Stimulated activated CD4-positive, alpha-beta T cell treated with anti-CD3 and anti-CD28 coated beads, Interleukin-4, amount 100 ng/mL, for 4 hours (primary cell): ENCODE results near the gene RFX1.
"Not testable (repeated sequence)": the region's sequence is repeated elsewhere in the genome, so short reads cannot be mapped to it uniquely, and the experiment has no call there.

ENCODE experiments used
- DNase-seq, 2 experiments: peaks; one replicate each; pipeline ENCODE4 v3.0.0-alpha.2; 2020

The RFX1 gene

DNA sequence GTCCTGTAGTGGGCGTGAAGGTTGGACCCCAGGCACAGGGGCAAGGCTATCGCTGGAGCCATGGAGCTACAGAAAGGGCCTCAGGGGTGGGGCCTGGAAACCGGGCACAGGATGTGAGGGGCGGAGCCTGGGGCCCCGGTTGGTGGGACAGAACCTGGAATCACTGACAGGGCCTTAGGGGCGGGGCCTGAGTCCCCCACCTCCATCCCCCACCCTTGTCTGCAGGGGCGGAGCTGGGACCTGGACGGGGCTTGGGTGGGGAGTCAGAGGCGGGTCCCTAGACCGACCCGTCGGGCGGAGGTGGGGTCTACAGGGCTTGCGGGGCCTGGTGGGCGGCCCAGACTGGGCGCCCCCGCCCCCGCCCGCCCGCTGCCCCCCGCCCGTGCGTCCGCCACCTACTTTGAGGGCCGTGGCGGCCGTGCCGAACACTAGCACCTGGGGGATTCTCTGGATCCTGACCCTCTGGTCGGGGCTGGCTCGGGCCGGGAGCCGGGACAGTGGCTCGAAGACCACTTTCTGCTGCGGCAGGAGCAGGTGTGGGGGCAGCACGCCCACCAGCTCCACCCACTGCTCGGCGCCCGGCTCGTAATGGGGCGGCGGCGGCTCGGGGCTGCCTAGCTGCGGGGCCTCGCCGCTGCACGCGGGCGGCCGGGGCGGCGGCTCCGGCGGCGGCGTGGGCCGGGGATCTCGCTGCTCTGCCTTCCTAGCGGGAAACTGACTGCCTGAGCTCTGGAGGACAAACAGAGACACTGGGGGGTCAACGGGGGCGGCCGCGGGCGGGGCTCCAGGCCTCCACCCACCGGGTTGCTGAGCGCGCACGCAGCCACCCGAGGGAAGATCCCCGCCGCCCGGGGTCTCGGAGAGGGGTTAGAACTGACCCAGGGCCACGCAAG, 27.5 kb downstream of the RFX1 start:
- no peak for DNase-seq

DNA sequence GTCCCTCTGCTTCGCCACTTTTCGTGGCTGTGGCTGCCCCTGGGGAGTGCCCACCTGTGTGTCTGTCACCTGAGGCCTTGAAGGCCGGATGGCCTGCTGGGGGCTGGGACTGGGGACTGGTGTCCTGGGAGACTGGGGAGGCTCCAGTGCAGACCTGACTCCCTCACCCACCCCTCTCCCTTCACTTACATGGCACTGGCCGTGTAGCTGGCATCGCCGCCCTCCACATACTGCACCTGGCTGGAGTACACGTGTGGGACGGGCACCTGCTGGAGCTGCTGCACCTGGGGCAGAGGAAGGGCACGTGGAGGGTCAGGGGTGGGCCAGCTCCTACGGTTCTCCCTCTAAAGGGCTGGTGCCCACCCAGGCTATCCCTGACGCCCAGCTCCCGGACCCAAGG, 28.3 kb downstream of the RFX1 start:
- no peak for DNase-seq

DNA sequence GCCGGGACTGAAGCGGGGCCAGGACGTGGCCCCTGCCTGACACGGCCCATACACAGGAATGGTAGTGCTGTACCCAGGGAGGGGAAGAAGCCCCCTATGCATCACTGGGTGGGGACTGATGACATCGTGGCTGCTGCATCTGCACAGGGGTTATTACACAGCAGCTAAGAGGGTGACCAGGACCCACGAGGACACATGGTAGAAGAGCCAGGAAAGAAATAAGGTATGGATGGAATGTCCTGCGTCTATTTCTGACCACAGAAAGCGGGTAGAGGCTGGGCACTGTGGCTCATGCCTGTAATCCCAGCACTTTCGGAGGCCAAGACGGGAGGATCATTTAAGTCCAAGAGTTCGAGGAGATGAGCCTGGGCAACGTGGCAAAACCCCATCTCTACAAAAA, 29.7 kb downstream of the RFX1 start:
- no peak for DNase-seq

DNA sequence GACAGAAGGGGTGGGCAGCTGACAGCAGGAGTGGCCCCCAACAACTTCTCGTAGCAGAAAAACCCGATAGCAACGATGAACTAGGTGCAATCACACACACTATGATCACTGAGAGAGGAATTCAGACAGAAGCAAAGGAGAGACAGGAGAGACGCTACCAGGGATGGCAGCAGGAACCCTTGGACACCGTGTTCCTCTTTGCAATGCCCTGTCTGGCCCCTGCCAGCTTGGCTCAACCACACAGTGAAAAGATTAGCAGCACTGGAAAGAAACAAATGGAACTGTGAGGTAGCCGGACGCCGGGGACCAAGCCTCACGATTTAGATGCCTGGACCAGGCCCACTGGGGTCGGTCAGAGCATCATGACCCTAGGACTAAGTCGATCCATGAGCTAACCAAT, 30.2 kb downstream of the RFX1 start:
- no peak for DNase-seq

DNA sequence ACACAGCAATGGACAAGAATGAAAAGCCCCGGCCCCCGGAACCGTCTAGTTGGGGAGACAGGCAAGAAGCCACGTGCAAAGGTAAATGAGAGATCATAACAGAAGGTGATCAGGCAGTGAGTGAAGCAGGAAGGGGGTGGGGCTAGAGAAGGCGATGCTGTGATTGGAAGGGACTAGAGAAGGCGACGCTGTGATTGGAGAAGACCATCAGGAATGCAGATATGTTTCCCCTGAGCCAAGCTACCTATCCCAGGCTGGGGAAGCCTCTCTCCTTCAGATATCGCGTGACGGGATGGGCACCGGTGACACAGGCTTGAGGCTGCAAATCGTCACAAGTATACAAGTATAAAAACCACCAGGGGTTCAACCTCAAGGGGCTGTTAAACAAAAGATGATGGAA, 32.0 kb downstream of the RFX1 start:
- peak; percentile 23 to 48 for DNase-seq

DNA sequence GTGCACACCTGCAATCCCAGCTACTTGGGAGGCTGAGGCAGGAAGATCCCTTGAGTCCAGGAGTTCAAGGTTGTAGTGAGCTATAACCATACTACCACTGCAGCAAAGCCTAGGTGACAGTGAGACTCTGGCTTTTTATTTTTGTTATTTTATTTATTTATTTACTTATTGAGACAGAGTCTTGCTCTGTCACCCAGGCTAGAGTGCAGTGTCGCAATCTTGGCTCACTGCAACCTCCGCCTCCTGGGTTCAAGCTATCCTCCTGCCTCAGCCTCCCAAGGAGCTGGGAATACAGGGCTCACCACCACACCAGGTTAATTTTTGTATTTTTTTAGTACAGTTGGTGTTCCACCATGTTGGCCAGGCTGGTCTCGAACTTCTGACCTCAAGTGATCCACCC, 32.6 kb downstream of the RFX1 start:
- DNase-seq: not testable (repeated sequence)

DNA sequence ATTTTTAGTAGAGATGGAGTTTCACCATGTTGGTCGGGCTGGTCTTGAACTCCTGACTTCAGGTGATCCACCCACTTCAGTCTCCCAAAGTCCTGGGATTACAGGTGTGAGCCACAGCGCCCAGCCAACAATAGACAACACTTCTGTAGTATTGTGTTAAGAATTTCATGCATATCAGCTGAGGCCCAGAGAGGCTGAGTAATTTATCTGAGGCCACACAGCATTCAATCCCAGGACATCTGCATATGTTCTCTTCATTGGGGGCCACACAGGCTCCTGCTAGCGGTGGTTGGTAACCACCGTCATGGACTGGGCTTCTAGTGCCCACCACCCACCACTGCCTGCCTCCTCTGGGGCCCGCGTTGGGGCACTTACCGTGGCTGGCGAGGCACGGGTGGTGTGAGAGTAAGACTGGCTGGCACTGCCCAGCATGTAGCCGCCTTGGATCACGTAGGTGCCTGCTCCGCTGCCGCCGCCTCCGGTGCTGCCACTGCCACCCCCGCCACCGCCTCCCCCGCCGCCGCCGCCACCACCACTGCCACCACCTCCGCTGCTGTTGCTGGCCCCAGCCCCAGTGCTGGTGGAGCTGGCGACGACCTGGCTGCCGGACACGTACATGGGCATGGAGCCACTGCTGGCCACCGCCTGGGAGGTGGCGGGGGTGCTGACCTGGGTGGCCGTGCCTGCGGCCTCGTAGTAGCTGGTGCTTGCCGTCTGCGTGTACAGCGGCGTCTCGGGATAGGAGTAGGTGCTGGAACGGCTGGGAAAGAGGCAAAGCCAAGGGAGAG, 33.6 kb downstream of the RFX1 start:
- no peak for DNase-seq

DNA sequence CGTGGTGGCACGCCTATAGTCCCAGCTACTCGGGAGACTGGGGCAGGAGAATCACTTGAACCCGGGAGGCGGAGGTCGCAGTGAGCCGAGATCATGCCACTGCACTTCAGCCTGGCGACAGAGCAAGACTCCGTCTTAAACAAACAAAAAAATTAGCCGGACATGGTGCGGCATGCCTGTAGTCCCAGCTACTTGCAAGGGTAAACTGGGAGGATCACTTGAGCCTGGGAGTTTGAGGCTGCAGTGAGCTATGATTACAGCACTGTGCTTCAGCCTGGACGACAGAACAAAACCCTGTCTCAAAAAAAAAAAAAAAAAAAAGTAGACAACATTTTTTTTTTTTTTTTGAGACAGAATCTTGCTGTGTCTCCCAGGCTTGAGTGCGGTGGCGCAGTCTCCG, 34.3 kb downstream of the RFX1 start:
- not testable (repeated sequence) for DNase-seq

DNA sequence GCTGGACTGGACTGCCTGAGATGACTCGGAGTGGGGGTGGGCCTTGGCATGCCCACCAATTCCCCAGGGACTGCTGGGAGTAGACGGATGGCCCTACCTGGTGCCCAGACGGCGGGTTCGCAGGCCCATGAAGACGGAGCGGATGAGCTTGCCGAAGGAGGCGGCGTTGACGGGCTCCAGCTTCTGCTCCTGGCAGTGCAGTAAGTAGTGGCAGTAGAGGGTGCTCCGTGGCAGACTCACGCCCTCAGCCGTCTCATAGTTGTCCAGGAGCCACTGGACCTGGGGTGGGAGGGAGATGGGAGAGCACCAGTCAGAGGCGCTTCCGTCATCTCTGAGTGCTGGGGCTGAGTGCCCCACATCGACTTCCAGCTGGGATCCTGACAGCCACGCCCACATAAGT, 36.2 kb downstream of the RFX1 start:
- DNase-seq: no peak

DNA sequence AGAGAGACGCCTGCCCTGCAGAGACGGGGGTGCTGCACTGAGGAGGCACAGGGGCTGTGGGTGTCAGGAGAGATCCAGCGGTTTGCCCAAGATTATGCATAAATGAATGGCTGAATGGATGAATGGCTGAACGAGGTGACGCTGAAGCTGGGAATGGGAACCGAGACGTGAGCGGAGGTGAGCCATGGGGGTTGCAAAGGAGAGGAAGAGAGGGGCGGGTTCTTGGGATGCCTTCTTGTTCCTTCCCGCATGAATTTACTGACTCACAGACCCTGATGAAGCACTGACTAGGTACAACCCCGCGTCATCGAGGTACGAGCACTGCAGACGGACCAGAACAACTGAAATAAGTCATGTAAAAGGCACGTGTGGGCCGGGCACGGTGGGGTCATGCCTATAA, 37.1 kb downstream of the RFX1 start:
- DNase-seq: no peak

DNA sequence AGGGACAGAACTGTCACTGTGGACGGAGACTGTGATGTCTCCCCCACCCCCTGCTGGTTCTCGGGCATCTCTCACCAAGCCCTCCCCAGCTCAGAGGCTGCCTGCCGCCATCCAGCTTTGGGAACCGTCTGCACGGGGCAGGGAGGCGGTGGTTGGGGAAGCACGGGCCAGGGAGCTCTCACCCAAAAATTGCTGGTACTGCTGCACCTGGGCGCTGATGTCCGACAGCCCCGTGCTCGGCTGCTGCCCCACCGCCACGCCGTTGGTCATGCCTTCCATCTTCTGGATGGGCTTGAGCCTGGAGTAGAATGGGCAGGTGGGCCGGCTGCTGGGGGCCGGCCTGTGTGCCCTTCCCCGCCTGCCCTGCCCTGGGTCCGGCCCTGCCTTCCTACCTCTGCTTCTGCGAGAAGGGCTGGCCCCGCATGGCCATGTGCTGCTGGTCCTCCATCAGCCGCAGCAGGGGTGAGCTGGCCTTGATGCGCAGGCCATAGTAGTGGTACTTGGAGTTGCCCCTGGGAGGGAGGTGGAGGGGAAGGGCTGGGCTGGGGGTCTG, 37.7 kb downstream of the RFX1 start:
- no peak for DNase-seq

DNA sequence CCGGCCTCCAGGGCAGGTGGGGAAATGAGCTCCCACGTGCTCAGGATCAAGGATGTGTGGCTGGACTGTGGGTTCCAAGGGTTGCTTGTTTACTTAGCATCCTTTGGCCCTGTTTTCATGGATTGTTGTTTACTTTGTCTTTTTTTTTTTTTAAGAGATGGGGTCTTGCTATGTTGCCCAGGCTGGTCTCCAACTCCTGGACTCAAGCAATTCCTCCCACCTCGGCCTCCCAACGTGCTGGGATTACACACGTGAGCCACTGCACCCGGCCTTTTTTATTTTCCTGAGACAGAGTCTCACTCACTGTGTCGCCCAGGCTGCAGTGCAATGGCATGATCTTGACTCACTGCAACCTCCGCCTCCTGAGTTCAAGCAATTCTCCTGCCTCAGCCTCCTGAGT, 38.9 kb downstream of the RFX1 start:
- DNase-seq: not testable (repeated sequence)

DNA sequence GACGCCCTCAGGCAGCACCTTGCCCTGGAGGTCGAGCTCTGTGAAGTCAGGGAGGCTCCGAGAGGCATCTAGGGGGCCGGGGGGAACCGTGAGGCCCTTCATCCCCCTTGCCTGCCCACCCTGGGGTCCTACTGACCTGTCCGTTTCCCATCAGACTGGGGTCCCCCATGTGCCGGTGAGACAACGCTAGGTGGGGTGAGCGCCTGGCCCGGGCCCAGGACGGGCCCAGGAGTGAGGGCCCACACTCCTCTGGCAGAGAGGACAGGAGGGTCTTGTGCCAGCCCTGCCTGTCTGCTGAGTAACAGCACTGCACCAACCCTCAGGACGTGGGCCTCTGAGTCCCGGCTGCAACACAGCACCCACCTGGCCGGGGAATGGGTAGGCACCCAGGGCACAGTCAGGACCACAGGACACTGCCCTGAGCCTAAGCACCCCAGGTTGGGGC, 39.4 kb downstream of the RFX1 start:
- DNase-seq: no peak

DNA sequence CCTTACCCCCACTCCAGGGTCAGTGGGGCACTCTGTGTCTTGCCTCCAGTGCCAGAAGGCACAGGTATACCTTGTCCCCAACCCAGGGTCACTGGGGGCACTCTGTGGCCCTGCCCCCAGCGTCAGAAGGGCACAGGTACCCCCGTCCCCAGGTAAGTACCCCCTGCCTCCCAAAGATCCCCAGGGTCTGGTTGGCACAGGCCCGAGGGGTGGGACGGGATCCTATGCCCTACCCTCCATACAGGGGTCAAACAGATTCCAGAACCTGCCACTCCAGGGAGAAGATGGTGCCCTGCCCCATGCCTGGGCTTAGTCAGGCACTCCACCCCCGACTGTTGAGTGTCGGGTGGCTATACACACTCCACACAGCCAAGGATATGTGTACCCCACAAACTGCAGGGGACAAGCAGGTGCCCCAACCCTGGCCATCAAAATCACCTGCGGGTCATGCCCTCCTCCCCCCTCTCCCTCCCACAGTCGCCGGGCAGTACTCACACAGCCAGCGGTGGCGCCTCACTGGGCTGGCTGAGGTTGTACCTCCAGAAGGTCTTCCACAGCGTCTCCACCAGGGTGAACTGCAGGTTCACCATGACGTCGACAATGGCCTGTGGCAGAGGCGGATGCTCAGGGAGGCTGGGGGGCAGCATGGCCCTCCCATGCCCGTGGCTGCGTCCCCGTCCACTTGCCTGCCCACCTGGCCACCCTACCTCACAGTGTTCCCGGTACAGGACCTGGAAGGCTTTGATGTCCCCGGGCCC, 40.0 kb downstream of the RFX1 start:
- DNase-seq: no peak

DNA sequence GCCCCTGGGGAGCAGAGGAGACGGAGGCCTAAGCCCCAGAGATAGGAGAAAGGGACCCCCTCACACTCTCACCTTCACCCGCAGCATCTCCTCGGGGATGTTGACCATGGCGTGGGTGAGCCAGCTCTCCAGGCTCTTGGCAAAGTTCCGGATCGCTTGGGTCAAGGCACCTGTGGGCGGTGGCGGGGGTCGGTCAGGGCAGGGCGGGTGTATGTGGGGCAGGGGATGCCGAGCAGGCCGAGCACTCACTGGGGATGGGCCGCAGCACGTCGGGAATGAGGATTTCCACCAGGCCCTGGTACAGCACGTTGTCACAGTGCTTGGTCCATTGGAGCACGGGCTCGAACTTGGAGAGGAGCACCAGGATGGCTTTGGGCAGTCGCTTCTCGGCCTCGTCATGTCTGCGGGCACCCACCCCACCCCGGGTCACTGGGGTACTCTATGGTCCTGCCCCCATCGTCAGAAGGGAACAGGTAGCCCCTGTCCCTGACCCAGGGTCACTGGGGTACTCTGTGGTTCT, 40.7 kb downstream of the RFX1 start:
- no peak for DNase-seq

DNA sequence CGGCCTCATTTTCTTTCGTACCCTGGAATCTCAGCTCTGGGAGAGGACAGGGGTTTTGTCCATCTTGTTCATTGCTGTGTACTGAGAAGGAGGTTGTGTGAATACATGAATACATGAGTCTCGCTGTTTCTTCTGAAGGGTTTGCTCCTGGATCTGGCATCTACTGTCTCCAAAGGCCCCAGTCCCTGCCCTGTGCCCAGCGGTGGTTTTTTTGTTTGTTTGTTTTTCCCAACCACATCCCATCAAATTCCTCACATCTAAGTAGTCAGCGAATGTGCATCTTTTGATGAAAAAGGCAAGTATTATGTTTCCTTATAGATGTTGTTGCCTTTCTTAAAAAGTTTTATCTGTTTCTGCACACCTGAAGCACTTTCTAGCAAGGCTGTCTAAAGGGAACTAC, 41.3 kb downstream of the RFX1 start:
- no peak for DNase-seq

DNA sequence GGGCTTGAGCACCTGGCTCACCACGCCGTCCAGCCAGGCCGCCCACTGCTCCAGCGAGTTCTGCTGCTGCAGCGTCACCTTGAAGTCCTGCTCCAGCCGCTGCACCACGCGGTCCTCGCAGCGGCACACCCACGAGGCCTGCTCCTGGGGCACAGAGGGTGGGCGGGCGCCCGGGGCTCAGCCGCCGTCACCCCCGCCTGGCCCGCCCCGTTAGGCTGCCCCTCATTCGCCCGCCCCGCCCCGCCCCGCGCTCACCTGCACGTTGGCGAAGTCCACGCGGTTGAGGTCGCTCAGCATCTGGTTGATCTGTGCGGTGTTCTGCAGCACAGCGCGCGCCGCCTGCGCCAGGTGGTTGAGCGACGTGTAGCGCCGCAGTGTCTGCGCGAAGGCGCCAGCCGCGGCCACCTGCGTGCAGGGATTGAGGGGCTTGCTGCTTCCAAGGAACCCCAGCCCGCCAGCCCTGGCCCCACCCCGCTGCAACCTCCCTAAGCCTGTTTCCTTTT, 42.5 kb downstream of the RFX1 start:
- no peak for DNase-seq

DNA sequence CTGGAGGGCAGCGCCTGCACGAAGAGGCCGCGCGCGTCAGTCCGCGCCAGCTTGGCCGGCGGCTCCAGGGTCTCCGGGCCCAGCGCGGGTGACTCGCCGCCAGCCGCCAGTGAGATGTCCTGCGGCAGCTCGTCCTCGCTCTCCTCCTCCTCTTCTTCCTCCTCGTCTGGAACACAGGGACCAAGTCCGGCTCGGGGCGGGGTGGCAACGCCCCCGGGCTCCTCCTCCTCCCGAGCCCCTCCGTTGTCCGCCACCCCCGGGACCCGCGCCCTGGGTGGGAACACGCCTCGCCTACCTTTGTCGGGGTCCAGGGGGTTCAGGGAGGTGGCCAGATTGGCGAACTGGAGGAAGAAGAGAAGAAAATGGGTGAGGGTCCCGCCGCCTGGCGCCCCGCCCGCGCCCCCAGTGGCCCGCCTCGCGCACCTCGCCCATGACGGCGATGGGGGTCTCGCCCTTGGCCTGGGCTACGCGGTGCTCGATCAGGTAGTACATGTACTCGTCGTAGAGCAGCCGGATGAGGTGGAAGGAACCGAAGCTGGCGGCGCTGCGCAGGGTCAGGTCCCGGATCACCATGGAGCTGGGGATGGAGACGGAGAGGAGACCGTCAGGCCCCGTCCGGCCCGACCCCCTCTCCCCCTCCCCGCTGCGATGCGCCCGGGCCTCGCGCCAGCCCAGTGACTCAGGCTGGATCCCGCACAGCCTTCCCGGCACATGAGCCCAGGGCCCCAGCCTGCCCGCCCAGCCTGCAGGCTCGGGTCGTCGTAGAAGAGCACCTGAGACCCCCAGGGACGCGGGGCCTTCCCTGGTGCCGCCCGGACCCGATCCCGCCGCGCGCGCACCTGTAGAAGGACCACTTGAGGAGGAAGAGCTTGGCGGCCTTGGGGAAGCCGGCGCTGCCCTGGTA, 43.2 kb downstream of the RFX1 start:
- no peak for DNase-seq

DNA sequence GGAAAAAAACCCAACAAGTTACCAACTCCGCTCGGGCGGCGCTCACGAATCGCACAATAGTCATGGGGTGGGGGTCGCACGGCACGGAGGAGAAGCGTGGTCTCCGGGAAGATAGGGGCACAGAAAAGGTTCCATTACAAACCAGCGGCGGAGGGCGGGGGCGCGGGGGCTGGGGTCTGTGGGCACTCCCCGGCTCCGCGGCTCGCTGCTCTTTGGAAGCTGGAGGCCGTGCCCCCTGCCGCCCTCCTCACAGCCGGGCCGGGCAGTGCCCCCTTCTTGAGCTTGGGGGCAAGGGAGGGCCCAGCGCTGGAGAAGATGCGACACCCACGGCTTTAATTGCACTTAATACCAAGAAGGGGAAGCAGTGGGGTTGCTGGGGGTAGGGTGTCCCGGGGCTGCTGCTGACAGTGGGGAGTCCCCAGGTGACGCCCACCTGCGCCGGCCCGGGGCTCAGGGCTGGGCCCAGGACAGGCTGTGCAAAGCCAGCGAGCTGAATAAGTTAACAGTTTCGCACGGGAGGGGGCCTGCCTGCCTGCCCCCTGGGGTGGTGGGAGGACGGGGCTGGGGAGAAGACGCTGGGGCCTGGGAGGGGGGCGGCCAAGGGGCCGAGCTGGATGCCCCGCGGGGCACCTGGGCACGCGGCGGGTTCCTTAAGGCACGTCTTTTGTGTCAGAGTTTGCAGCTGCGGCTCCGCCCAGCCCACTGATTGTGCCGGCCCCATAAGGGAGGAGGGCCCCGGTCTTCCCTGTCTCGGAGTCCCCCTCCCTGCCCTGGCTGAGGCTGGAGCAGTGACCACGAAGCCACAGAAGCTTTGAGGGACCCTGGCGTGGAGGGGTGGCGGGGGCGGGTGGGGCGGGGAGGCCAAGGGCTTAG, 44.1 kb downstream of the RFX1 start:
- DNase-seq: no peak
